WTC11 (cell line): ENCODE results near the gene COA5. TPM values are rescaled to one million over a fixed set of nuclear protein-coding genes. Genes with fewer than 3 reads are reported as not detected.
A peak's percentile ranks its signal among the peaks of the same experiment; 100 is the strongest.

Source experiments
- ATAC-seq: fragments of 200-7000 bp; cut with Tn5 transposase; 2 replicates; pipeline ENCODE4 v1.10.0; 2021; ENCODE audit warnings: mild to moderate bottlenecking, moderate library complexity
- CTCF ChIA-PET: fragments of 300-600 bp; sonication (Branson Sonifier 250); formaldehyde crosslinking; loops from one replicate; lab custom pipeline; 2021; ENCODE audit warnings: antibody characterized with exemption; lab: Charles Lee
- POLR2A ChIA-PET: fragments of 350-600 bp; sonication (Branson Sonifier 250); formaldehyde crosslinking; loops from one replicate; lab custom pipeline; 2021; ENCODE audit warnings: antibody characterized with exemption; lab: Charles Lee
- DNase-seq: peaks from one replicate; pipeline ENCODE4 v3.0.0; 2021; ENCODE audit warnings: low spot score
- H3K27ac Mint-ChIP-seq: 2 replicates; pipeline ENCODE4 v1.8.0; 2021; ENCODE audit warnings: mixed read lengths
- H3K27me3 Mint-ChIP-seq: 2 replicates; pipeline ENCODE4 v1.8.0; 2021; ENCODE audit warnings: low read depth, mild to moderate bottlenecking, moderate library complexity, mixed read lengths
- H3K36me3 Mint-ChIP-seq: 2 replicates; pipeline ENCODE4 v1.8.0; 2021; ENCODE audit warnings: mixed read lengths
- H3K4me1 Mint-ChIP-seq: 2 replicates; pipeline ENCODE4 v1.8.0; 2022; ENCODE audit warnings: mixed read lengths
- H3K4me3 Mint-ChIP-seq: 2 replicates; pipeline ENCODE4 v1.8.0; 2021; ENCODE audit warnings: mild to moderate bottlenecking, moderate library complexity, mixed read lengths
- H3K9me3 Mint-ChIP-seq: 2 replicates; pipeline ENCODE4 v1.8.0; 2021; ENCODE audit warnings: mixed read lengths
- ELF4 ChIP-seq: sonication (generic); formaldehyde crosslinking; IDR thresholded peaks from 2 replicates; pipeline ENCODE4 v1.8.1; 2022; ENCODE audit warnings: low read depth, mild to moderate bottlenecking, moderate library complexity, missing genetic modification reagents
- ESRRA ChIP-seq: sonication (generic); formaldehyde crosslinking; IDR thresholded peaks from 2 replicates; pipeline ENCODE4 v1.8.1; 2022; ENCODE audit warnings: mild to moderate bottlenecking, missing genetic modification reagents, borderline replicate concordance
- FOXJ3 ChIP-seq: sonication (generic); formaldehyde crosslinking; IDR thresholded peaks from 2 replicates; pipeline ENCODE4 v1.9.0; 2021; ENCODE audit warnings: missing genetic modification reagents, mild to moderate bottlenecking, borderline replicate concordance
- NR1H2 ChIP-seq: sonication (generic); formaldehyde crosslinking; IDR thresholded peaks from 2 replicates; pipeline ENCODE4 v1.9.0; 2021; ENCODE audit warnings: mild to moderate bottlenecking, moderate library complexity, missing genetic modification reagents
- NR2C2 ChIP-seq: sonication (generic); formaldehyde crosslinking; IDR thresholded peaks from 2 replicates; pipeline ENCODE4 v1.8.0; 2022; ENCODE audit warnings: mild to moderate bottlenecking, missing genetic modification reagents
- PRRX2 ChIP-seq: fragments of 250-450 bp; sonication (Bioruptor Pico); IDR thresholded peaks from 2 replicates; pipeline ENCODE4 v1.8.0; 2021; ENCODE audit warnings: mild to moderate bottlenecking
- RELA ChIP-seq: sonication (generic); formaldehyde crosslinking; IDR thresholded peaks from 2 replicates; pipeline ENCODE4 v1.8.1; 2022; ENCODE audit warnings: missing genetic modification reagents, mild to moderate bottlenecking, borderline replicate concordance
- RORB ChIP-seq: fragments of 250-450 bp; sonication (Bioruptor Pico); IDR thresholded peaks from 2 replicates; pipeline ENCODE4 v1.9.0; 2021; ENCODE audit warnings: mild to moderate bottlenecking
- SP1 ChIP-seq: sonication (generic); formaldehyde crosslinking; conservative IDR thresholded peaks from 2 replicates; pipeline ENCODE4 v1.8.1; 2022; ENCODE audit warnings: missing genetic modification reagents
- TEAD4 ChIP-seq: sonication (generic); formaldehyde crosslinking; IDR thresholded peaks from 2 replicates; pipeline ENCODE4 v1.8.0; 2022; ENCODE audit warnings: mild to moderate bottlenecking, missing genetic modification reagents
- ZNF317 ChIP-seq: sonication (generic); formaldehyde crosslinking; IDR thresholded peaks from 2 replicates; pipeline ENCODE4 v1.8.1; 2023; ENCODE audit warnings: low read depth, mild to moderate bottlenecking, moderate library complexity, missing genetic modification reagents, borderline replicate concordance
- total RNA-seq: library from RNA; stranded (reverse); gene quantifications from 3 replicates; pipeline ENCODE4 v1.2.3, GENCODE V29; 2021
- TF ChIP-seq, protein P1 (sequence below): sonication (generic); formaldehyde crosslinking; IDR thresholded peaks from 2 replicates; pipeline ENCODE4 v1.8.0; 2023; ENCODE audit warnings: missing genetic modification reagents, mild to moderate bottlenecking, borderline replicate concordance
- TF ChIP-seq, protein P2 (sequence below): sonication (generic); formaldehyde crosslinking; IDR thresholded peaks from 2 replicates; pipeline ENCODE4 v1.8.1; 2022; ENCODE audit warnings: missing genetic modification reagents, borderline replicate concordance
- TF ChIP-seq, protein P3 (sequence below): sonication (generic); formaldehyde crosslinking; conservative IDR thresholded peaks from 2 replicates; pipeline ENCODE4 v1.8.1; 2023; ENCODE audit warnings: mild to moderate bottlenecking, low read depth, missing genetic modification reagents, moderate library complexity

The COA5 gene
- total RNA-seq, 1 experiment from 2014 or later = 29.3 TPM

DNA sequence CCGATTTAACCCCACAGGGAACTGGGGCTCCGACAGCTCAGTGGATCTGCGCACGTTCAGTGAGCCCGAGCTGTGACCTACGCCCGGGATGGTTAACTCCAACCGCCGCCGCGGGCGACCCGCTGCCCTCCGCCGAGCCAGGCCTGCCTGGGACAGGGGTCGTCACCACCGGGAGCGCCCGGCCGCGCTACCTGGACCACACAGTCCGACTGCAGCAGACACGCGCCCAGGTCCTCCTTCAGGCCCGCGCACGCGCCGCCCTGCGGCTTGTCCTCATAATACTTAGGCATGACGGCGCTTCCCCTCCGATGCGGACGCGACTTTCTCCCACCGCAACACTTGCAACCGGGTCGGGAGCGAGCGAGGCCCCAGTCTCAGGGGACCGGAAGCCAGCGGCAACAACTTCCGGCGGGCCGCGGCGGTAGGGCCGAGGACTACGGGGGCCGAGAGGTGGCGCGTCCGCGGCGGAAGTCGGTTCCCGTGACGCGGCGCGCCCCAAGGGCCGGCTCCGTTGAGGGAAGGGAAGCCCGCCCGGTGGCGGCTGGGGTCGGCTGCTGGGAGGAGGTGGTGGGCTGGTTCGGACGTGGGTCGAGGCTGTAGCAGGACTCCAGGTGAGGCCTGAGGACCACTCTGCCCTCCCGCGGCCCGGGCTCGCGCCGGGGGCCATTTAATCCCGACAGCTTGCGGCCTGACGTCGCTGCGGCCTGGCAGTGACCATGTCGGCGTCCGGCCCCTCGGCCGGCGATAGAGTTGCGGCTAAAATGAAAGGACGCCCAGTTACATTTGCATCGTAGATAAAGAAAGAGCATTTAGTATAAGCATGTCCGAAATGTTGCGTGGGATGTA is at the start of gene COA5, which contains the start of gene UNC50 (continued):
- no peak for TF ChIP-seq PRRX2 (CRISPR knock-in tag)
- TF ChIP-seq RELA = peak; percentile 73; the same call in 1 of the 2 replicates
- TF ChIP-seq NR2C2 (CRISPR knock-in tag) = 0 out of 2 replicates have a peak, but pooled peaks have one; percentile 19
- TF ChIP-seq, protein P1, sequence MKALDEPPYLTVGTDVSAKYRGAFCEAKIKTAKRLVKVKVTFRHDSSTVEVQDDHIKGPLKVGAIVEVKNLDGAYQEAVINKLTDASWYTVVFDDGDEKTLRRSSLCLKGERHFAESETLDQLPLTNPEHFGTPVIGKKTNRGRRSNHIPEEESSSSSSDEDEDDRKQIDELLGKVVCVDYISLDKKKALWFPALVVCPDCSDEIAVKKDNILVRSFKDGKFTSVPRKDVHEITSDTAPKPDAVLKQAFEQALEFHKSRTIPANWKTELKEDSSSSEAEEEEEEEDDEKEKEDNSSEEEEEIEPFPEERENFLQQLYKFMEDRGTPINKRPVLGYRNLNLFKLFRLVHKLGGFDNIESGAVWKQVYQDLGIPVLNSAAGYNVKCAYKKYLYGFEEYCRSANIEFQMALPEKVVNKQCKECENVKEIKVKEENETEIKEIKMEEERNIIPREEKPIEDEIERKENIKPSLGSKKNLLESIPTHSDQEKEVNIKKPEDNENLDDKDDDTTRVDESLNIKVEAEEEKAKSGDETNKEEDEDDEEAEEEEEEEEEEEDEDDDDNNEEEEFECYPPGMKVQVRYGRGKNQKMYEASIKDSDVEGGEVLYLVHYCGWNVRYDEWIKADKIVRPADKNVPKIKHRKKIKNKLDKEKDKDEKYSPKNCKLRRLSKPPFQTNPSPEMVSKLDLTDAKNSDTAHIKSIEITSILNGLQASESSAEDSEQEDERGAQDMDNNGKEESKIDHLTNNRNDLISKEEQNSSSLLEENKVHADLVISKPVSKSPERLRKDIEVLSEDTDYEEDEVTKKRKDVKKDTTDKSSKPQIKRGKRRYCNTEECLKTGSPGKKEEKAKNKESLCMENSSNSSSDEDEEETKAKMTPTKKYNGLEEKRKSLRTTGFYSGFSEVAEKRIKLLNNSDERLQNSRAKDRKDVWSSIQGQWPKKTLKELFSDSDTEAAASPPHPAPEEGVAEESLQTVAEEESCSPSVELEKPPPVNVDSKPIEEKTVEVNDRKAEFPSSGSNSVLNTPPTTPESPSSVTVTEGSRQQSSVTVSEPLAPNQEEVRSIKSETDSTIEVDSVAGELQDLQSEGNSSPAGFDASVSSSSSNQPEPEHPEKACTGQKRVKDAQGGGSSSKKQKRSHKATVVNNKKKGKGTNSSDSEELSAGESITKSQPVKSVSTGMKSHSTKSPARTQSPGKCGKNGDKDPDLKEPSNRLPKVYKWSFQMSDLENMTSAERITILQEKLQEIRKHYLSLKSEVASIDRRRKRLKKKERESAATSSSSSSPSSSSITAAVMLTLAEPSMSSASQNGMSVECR = peak; percentile 63; the same call in 1 of the 2 replicates
- TF ChIP-seq NR1H2 = no peak
- no peak for TF ChIP-seq ELF4 (CRISPR knock-in tag)
- TF ChIP-seq, protein P2, sequence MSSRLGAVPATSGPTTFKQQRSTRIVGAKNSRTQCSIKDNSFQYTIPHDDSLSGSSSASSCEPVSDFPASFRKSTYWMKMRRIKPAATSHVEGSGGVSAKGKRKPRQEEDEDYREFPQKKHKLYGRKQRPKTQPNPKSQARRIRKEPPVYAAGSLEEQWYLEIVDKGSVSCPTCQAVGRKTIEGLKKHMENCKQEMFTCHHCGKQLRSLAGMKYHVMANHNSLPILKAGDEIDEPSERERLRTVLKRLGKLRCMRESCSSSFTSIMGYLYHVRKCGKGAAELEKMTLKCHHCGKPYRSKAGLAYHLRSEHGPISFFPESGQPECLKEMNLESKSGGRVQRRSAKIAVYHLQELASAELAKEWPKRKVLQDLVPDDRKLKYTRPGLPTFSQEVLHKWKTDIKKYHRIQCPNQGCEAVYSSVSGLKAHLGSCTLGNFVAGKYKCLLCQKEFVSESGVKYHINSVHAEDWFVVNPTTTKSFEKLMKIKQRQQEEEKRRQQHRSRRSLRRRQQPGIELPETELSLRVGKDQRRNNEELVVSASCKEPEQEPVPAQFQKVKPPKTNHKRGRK (CRISPR knock-in tag) = no peak
- no peak for TF ChIP-seq ESRRA (CRISPR knock-in tag)
- TF ChIP-seq FOXJ3 (CRISPR knock-in tag) = no peak
- peak; percentile 9; the same call in 1 of the 2 replicates for TF ChIP-seq TEAD4 (CRISPR knock-in tag)
- TF ChIP-seq ZNF317 = peak; percentile 58; the same call in 1 of the 2 replicates
- TF ChIP-seq, protein P3, sequence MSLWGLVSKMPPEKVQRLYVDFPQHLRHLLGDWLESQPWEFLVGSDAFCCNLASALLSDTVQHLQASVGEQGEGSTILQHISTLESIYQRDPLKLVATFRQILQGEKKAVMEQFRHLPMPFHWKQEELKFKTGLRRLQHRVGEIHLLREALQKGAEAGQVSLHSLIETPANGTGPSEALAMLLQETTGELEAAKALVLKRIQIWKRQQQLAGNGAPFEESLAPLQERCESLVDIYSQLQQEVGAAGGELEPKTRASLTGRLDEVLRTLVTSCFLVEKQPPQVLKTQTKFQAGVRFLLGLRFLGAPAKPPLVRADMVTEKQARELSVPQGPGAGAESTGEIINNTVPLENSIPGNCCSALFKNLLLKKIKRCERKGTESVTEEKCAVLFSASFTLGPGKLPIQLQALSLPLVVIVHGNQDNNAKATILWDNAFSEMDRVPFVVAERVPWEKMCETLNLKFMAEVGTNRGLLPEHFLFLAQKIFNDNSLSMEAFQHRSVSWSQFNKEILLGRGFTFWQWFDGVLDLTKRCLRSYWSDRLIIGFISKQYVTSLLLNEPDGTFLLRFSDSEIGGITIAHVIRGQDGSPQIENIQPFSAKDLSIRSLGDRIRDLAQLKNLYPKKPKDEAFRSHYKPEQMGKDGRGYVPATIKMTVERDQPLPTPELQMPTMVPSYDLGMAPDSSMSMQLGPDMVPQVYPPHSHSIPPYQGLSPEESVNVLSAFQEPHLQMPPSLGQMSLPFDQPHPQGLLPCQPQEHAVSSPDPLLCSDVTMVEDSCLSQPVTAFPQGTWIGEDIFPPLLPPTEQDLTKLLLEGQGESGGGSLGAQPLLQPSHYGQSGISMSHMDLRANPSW (CRISPR knock-in tag) = no peak

DNA sequence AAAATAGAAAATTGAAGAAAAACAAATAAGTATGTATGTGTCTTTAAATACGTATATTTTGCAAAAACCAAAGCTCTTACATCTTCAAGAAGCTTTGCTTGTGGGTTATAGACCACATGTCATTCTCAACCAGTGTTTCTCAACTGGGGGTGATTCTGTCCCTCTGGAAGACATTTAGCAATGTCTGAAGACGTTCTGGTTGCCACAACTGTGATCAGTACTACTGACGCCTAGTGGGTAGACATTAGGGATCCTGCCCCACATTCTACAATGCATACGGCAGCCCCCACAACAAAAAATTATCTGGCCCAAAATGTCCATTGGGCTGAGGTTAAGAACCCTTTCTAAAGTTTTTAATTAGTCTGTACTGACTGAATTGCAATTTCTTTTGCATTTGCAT is 48.5 kb upstream of the COA5 start:
- ChIA-PET CTCF (interaction anchor here (0.6 kb wide), 1 partner anchor 22 kb away, joined by 3 read pairs; no protein-coding TSS in a partner anchor), POLR2A (no interaction called here)
- DNase-seq (no peak), ATAC-seq (no peak)
- no peak overlapping the region for H3K4me3 Mint-ChIP-seq
- no peak overlapping the region for H3K27ac Mint-ChIP-seq
- no peaks in the 10 kb centered on the region for H3K4me1 Mint-ChIP-seq
- H3K27me3 Mint-ChIP-seq = no peaks in the 10 kb centered on the region
- H3K9me3 Mint-ChIP-seq = no peaks in the 10 kb centered on the region
- no peaks in the 10 kb centered on the region for H3K36me3 Mint-ChIP-seq
- TF ChIP-seq SP1 (CRISPR knock-in tag) (no peak), RORB (no peak)
